Osteocyte (in vitro differentiated cells): ENCODE results near the gene SH3GL2. TPM values are rescaled to one million over a fixed set of nuclear protein-coding genes. Genes with fewer than 3 reads are reported as not detected.

ENCODE experiments used
- DNase-seq: peaks from one replicate; pipeline ENCODE4 v3.0.0; 2021; ENCODE audit warnings: mixed read lengths; ENCODE audit not compliant: unreplicated experiment; ENCODE audit errors: extremely low spot score
- H3K27ac Mint-ChIP-seq: one replicate; pipeline ENCODE4 v1.8.0; 2021; ENCODE audit warnings: mild to moderate bottlenecking, mixed read lengths; ENCODE audit not compliant: unreplicated experiment
- H3K27me3 Mint-ChIP-seq: one replicate; pipeline ENCODE4 v1.8.0; 2021; ENCODE audit warnings: mixed read lengths; ENCODE audit not compliant: unreplicated experiment
- H3K36me3 Mint-ChIP-seq: one replicate; pipeline ENCODE4 v1.8.0; 2021; ENCODE audit warnings: mixed read lengths; ENCODE audit not compliant: unreplicated experiment
- H3K4me1 Mint-ChIP-seq: one replicate; pipeline ENCODE4 v1.8.0; 2021; ENCODE audit warnings: mixed read lengths; ENCODE audit not compliant: unreplicated experiment
- H3K4me3 Mint-ChIP-seq: one replicate; pipeline ENCODE4 v1.8.0; 2021; ENCODE audit warnings: mild to moderate bottlenecking, moderate library complexity, mixed read lengths; ENCODE audit not compliant: unreplicated experiment
- H3K9me3 Mint-ChIP-seq: one replicate; pipeline ENCODE4 v1.8.0; 2021; ENCODE audit warnings: mixed read lengths; ENCODE audit not compliant: unreplicated experiment
- CTCF ChIP-seq: fragments of 200-600 bp; sonication (generic); IDR thresholded peaks from 2 replicates; pipeline ENCODE4 v1.5.0; 2021; ENCODE audit warnings: antibody characterized with exemption, mild to moderate bottlenecking, moderate library complexity
- total RNA-seq: library from RNA; stranded (reverse); gene quantifications from 2 replicates; pipeline ENCODE4 v1.2.1, GENCODE V29; 2021

SH3GL2 gene
- total RNA-seq, 1 donor from 2014 or later, result 0.16 TPM

GRCh38 chr9:17588941-17589340 is 10.1 kb downstream of the SH3GL2 start:
- peak; percentile 17 for DNase-seq
- H3K4me3 Mint-ChIP-seq, result no peak overlapping the region
- no peak for TF ChIP-seq CTCF
- no peaks in the 10 kb centered on the region for H3K9me3 Mint-ChIP-seq
- H3K4me1 Mint-ChIP-seq, result no peaks in the 10 kb centered on the region
- H3K36me3 Mint-ChIP-seq, result no peaks in the 10 kb centered on the region
- peaks cover 42% of the 10 kb centered on the region for H3K27me3 Mint-ChIP-seq
- no peak overlapping the region for H3K27ac Mint-ChIP-seq

- Mint-ChIP-seq H3K9me3 (no peaks in the 10 kb centered on the region), H3K4me3 (no peak overlapping the region), H3K27me3 (peaks cover 46% of the 10 kb centered on the region), H3K27ac (no peak overlapping the region), H3K4me1 (no peaks in the 10 kb centered on the region), H3K36me3 (no peaks in the 10 kb centered on the region)
- TF ChIP-seq CTCF, result no peak
- peak; percentile 44 for DNase-seq
Measured at GRCh38 chr9:17589771-17590170, 10.9 kb downstream of the SH3GL2 start.

- Mint-ChIP-seq H3K27ac (no peak overlapping the region), H3K36me3 (no peaks in the 10 kb centered on the region), H3K9me3 (no peaks in the 10 kb centered on the region), H3K4me3 (no peak overlapping the region), H3K4me1 (no peaks in the 10 kb centered on the region), H3K27me3 (peaks cover 58% of the 10 kb centered on the region)
- no peak for DNase-seq
- TF ChIP-seq CTCF, result no peak
Measured at GRCh38 chr9:17594961-17595360, 16.1 kb downstream of the SH3GL2 start.

- H3K4me1 Mint-ChIP-seq, result no peaks in the 10 kb centered on the region
- no peaks in the 10 kb centered on the region for H3K9me3 Mint-ChIP-seq
- DNase-seq, result no peak
- H3K4me3 Mint-ChIP-seq, result no peak overlapping the region
- no peaks in the 10 kb centered on the region for H3K36me3 Mint-ChIP-seq
- no peak overlapping the region for H3K27ac Mint-ChIP-seq
- TF ChIP-seq CTCF, result no peak
- peaks cover 54% of the 10 kb centered on the region for H3K27me3 Mint-ChIP-seq
Measured at GRCh38 chr9:17597977-17598376, 19.1 kb downstream of the SH3GL2 start.

GRCh38 chr9:17600962-17601593 is 22.2 kb downstream of the SH3GL2 start:
- Mint-ChIP-seq H3K9me3 (no peaks in the 10 kb centered on the region), H3K36me3 (no peaks in the 10 kb centered on the region), H3K4me1 (no peaks in the 10 kb centered on the region), H3K27ac (no peak overlapping the region), H3K27me3 (peaks cover 33% of the 10 kb centered on the region), H3K4me3 (no peak overlapping the region)
- no peak for TF ChIP-seq CTCF
- DNase-seq, result no peak
